HG03442 (cell line): ENCODE data around the gene ACP1.

Experiments
- ATAC-seq: cut with Tn5 transposase; IDR thresholded peaks from one replicate; pipeline ENCODE4 v1.9.1; 2021; ENCODE audit warnings: mild to moderate bottlenecking, moderate library complexity; ENCODE audit not compliant: unreplicated experiment

Gene ACP1

DNA sequence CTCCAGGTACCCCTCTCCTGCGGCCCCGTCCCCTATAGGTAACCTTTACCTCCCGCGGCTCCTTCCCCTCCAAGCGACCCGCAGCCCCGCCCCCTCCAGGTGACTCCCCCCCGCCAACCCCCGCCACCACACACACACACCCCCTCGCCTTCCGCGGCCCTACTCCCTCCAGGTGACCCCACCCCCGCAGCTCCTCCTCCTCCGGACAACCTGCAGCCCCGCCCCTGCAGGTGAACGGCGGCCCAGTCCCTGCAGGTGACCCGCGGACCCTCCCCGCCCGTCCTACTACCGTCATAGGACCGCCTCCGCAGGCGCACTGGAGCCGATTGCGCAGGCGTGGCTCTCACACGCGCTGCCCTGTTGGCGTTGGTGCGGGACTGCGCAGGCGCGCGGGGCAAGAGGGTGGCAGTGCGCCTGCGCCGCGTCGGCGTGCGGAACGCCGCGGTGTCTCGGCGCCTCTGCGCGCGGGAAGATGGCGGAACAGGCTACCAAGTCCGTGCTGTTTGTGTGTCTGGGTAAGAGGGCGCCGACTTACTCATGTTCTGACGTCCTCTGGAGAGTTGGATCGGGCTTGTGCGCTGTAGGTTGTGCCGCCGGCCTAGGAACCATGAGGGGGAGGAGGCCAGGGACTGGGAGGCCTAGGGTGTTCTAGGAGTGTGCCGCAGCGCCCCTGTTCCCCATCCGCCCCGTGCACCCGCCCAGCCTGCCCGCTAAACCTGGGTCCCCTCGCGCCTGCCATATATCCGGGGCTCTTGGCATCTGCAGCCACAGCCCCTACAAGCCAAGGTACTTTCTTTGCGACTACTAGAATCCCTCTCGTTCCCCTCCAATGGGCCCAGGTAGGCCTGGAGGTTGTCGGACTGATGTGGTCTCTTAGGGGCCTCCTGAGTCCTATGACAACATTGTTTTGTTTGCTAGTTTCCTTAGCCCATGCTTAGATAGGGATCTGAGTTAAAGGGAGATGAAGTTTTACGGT lies at the start of gene ACP1:
Gene ACP1, plus strand, starts transcription at position 455 of the 976 bp plus-strand sequence. Its CDS starts 18 bp downstream, at position 473.
- peak; percentile 87 for ATAC-seq

DNA sequence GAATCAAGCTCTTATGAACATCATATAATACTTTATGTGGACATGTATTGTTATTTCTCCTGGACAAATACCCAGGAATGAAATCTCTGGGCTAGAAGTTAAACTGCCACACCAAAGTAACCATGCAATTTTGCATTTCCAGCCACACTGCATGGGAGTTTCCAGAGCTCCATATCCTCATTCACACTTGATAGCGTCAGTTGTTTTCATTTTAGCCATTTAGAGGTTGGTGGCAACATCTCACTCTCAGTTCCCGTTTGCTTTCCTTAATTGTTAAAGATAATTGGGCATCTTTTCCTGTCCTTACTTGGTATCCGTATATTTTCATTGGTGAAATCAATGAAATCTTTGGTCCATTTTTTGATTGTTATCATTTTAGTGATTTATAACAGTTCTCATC lies 48.7 kb upstream of the ACP1 start:
- no peak for ATAC-seq

DNA sequence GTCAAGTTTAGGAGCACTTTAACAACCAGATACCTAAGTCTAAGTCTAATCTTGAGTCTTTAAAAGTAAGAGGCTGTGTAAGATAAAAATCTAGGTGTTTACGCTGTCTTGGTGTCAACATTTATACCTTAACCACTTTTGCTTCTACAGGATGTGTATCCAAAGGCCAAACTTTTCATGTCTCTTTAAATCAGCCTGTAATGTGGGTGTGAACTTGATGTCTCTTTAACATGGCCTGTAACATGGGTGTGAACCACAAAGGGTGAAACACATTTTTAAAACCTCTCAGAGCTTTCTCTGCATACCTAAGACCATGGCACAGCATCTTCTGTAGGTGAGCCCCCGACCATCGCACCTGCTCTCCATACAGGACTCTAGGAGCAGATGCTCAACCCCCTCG lies 41.3 kb upstream of the ACP1 start:
- ATAC-seq: no peak

DNA sequence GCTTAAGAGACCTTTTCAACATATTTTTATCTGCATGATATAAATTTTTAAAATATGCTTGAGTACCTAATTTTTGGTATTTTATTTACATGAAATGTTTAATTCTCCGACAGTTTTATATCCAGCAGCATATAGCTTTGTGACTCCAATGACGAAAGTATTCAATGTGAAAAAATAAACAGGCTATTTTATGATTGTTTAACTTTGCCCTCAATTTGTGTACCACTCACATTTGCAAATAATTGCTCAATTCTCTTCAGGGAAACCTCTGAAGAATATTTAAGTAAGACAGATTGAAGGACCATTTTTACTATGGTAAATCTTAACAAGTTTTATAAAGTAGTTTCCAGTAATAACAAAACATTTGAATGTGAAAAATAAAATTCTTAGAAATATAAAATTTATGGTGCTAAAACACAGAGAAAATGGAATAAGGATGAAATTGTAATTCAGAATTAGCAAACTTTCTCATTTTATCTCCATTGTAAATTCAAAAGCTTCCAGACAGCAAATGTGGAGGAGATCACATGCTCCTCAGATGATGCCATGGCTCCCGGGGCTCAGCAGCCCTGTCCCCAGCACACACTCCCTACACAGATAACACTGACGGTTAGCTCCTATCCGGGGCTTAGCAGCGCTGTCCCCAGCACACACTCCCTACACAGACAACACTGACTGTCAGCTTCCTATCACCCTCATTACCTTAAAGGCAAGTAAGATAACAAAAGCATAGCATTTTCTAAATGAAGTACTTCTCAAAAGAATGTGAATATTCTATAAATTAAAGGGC lies 40.6 kb upstream of the ACP1 start:
- ATAC-seq: no peak

DNA sequence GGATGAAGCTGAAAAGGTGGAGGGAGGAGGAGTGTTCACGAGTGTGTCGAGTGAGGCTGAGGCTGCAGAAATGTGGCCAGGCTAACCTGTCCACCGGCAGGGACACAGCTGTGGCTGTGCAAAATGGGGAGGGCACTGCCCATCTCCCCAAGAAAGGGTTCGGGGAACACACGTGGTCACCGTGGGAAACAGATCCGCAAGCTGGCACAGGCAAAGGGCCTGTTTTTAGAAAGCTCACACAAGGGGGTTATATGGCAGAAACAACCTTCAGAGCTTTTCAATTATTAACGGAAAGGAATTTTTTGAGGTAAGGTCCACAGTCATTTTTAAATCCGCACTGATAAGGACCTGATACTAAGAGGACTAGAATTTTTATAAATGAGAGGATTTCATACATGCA lies 36.6 kb upstream of the ACP1 start:
- no peak for ATAC-seq

DNA sequence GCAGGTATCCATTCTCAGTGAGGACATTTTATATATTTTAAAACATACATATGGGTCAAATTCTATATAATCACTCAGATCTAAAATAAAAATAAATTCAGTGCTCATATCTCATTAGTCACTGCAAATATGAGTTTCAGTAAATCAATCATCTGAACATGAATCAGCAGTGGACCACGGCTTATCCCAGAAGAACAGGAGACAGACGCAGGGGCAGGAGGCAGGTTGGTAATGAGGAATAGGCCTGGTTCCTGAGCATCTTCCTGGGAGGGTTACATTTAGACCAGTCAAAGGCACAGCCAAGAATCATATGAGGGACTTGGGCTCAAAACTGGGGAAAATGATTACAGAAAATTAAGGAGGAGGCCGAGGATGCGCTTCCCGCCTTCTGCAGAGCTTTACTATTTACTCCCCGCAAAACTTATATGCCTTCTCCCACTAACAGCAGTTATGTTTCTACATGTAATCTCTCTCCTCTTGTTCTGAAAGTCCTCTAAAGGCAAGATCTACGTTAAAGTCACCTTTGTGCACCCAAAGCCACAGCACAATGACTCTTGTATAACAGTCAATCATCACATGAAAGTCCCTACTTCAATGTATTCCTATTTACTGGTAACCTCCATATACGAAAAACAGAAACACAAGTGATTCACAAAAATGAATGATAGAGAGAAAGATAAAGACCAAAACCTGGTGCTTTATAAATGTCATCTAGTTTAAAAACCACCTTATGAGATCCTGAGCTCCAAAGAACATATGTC lies 36.0 kb upstream of the ACP1 start:
- no peak for ATAC-seq

DNA sequence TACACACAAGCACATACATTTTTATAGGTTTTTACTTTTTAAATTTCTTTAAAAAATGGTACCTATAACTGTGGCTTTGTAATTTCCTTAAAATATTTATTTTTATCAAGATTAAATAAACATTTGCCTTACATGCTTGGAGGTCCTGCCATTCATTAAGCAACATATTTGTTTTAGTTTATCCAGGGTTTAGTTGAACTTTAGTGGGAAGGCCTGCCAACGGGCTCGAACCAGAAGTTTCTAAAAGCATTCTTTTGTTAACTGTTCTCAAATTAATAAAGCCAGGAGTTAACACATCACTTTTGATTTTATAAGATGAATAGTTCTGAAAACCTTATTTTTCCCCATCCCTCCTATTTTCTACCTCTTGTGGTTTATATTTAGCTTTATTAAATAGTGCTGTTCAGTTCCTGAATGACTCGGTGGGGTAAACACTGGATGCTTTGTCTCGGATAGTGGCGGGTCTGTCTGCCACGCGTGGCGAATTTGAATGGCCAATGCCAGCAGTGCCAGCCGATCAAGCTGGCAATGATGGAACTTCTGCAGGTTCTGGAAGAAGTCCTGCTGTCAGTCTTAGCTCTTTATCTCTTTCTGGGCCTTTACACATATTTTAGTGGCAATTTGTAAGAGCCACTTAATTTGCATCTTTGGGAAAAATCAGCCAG lies 33.1 kb upstream of the ACP1 start:
- ATAC-seq: no peak

DNA sequence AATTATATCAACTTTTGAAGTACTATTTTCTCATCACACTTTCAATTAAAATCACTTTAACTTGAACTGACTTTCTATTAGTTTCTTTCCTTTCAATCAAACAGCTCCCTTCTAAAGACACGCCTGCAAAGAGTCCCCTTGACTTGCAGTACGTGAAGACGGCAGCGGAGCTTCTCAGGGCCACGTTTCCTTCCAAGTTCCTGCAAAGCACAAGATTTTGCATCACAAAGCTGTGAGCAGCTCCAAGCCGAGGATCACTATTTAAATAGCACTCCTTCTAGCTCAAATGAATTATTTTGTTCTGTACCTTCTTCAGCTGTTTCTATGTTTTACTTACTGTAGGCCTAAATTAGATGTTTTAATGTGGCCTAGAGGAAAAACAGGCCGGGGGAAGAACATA lies 31.7 kb upstream of the ACP1 start:
- ATAC-seq: no peak

DNA sequence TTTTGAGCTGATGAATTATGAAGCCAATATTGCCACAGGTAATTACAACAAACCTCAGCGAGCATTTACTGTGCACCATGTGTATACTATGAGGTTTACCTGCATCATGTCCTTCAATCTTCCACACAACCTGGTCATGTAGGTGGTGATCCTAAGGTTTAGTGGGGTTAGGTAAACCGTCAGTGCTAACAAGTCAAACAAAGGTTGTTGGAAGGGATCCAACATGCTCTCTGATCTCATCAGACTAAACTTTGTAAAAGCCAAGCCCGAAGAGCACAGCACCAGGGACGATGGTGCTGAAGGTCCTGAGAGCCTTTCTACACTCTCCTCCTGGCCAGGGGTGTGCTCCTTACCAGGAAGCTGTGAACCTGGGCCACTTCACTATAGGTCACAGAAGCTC lies 30.3 kb upstream of the ACP1 start:
- no peak for ATAC-seq

DNA sequence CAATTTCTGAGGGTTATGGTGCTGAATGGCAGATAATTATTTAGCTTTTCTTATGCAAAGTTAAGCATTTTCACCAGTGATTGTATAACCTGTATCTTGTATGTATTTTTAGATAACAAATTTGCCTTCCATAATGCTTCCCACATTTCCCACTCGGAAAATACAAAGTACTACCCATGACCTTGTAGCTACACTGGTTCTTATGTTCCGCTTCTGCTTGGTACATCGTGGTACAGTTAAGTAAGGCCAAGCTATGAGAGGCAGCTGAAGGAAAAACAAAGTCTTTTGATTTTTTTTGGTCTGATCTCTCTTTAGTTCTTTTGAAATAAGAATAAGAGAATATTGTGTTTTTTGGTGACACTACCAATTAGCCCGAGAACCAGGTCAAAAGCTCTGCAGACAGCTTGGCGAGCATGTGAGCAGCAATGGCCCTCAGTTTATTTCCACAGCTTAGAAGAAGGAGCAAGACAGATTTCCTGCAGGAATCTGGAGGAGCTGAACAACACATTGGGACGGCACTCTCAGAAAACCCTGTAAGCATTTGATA lies 27.7 kb upstream of the ACP1 start:
- no peak for ATAC-seq

DNA sequence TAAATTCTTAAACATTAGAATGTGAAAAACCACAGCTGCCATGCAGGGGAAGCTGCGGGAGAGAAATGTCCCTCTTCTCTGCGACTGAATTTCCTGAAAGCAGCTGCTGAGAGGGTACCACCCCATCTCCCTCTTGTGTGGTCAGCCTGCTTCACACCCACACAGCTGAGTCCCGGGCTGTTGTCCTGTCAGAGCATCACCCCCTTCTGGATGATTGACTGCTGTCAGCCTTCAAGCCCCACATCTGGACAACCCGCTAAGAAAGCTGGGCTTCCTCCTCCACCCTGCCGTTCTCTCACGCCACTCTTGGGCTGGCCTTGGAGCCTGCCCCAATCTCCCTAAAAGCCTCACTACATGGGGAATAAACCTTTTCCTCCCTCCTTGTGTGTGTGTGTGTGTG lies 26.9 kb upstream of the ACP1 start:
- no peak for ATAC-seq

DNA sequence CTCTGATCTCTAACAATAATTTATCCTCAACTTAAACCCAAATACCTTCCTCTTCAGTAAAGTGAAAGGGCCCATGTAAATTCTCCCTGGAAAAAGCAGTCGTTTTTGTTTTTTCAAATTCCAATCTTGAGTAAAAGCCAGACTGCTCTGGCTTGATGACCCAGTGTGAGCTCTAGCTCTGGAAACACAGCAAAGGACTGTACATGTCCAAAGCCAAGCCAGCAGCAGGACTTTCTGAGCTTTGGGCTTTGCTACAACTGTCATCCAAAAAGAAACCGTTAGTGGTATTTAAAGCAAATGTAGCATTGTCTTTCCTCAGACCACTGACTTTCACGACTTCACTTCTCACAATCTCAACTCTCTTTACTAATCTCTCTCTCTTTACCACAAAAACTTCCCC lies 26.3 kb upstream of the ACP1 start:
- ATAC-seq: no peak

DNA sequence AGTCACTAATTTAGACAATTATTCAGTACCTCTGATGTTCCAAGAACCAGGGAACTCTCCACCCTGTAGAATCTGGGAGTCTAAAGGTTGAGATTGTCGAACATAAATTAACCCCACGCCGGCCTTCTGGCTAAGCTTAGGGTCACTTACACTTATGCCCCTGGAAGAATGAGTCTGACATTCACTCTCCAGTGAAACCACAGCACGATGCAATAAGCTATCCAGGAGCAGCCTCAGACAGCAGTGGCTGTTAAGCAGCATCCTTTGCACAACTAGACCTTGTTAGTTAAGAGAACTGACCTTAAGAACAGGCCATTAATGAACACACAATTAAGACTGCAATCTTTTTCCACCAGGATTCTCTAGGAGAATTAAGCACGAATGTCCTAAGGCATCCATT lies 25.9 kb upstream of the ACP1 start:
- ATAC-seq: no peak

DNA sequence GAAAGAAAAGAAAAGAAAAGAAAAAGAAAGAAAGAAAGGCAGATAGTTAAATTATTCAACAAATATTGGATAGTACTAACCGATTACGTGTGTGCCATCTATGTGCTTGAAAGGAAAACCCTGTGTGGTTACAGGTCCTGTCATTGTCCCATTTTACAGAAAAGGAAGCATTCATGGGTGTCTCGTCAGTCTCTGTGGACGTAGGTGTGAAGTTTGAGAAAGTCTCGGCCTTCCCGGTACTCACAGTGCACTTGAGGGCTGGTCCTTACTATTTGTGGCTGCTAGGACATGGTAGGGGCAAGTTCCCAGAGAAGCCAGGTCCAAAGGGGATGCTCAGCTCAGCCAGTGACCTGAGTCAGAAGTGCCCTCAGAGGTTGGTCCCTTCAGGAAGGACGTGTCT lies 20.2 kb upstream of the ACP1 start:
- ATAC-seq: no peak

DNA sequence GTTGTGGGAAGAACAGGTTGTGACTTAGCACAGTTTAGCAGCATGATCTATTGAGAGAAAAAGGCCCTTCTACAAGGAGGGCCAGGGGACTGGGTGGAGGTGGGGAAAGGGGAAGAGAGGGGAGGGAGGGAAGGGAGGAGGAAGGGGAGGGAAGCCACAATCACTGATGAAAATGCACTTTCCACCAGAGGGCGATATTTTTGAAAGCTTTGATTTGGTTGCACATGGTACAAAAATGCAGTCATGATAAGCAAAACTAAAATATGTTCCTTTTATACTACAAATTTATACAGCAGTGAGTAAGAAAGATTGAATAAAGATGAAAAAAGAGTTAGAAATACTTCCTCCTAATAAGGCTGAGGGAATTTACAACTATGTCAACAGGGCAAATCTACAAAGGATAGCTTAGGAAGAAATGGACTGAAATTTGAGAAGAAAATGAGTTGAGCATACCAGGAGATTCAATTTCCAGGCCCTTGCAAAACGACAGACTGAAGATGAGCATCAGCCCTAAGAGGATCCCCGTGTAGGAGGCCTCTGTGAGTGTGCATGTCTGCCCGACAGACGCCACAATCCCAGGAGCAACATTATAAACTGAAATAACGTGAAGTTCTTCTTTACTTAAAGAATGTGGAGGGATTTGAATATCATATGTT lies 18.1 kb upstream of the ACP1 start:
- no peak for ATAC-seq

DNA sequence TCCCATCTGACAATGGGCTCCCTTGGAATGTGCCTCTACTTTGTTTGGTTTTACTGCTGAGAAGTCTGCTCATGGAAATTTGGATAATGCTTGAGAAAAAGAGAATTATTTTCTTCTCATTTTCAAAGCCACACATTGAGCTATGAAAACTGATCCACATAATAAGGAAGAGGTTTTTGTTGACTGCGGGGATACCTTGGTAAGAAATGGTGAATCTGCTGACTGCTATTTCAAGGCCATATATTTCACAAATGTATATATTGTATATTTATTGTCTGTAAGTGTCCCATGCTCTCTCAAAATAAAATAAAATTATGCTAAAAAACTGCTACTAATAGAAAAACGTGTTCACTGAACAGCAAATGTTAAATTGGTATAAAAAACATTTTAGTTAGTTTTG lies 16.0 kb upstream of the ACP1 start:
- no peak for ATAC-seq

DNA sequence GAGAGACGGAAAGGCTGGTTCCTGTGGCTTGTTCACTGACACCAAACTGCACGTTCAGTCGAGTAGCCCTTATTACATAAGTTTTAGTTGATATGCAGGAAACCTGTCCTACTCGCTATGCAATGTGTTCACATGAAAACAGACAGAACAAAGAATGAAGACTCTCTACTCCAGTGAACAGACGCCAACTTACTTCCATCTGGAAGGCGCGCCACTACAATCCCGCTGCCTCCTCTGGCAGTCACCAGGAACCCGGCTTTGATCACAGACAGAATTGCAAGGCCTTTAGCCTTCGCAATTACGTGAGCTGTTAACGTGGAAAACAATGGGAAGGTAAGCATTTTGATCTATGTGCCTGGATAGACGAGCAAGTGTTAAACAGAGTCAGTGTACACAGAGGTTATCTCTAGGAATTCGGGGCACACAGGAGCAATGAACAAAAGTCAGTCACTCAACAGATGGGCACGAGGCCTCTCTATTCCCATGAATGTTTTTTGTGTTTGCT lies 15.2 kb upstream of the ACP1 start:
- ATAC-seq: no peak

DNA sequence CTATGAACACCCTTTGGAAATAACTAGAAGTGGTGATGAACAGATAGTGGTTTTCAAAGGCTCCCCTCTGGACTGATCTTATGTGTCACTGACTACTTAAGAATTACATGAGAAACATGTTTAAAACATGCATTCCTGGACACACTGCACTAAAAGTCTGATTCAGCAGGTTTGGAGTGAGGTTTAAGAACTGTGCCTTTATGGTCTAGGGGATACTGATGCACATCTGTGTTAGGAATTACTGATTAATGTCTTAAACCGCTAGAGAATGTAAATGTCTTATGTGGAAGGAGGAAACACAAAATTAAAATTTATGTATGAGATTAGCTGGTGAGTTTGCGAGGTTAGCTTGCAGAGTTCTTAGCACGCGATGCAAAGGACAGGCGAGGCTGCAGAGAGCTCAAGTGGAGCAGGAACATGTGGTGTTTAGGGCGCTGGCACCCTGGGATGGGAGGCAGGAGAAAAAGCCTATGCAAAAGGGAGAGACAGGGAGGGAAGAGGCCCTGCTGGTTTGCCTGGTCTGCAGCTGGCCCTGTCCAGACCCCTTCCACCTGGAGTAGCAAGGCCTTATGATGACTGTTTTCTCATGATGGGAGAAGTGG lies 12.6 kb upstream of the ACP1 start:
- no peak for ATAC-seq

DNA sequence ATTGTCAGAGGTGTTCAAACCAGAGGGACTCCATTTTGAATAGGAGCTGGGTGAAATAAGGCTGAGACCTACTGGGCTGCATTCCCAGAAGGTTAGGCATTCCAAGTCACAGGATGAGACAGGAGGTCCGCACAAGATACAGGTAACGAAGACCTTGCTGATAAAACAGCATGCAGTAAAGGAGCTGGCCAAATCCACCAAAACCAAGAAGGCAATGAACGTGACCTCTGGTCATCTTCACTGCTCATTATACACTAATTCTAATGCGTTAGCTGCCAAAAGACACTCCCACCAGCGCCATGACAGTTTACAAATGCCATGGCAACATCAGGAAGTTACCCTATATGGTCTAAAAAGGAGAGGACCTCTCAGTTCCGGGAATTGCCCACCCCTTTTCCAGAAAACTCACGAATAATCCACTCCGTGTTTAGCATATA lies 11.5 kb upstream of the ACP1 start:
- no peak for ATAC-seq
